NOMO-1 (cell line): ENCODE results near the gene MMP28.
"Not testable (repeated sequence)": the region's sequence is repeated elsewhere in the genome, so short reads cannot be mapped to it uniquely, and the experiment has no call there.

Source experiments
- DNase-seq, 2 experiments: peaks; one replicate each; lab custom pipeline; 2025; ENCODE audit not compliant: unreplicated experiment in 2 of 2; lab: John Stamatoyannopoulos, UW

The MMP28 gene

DNA sequence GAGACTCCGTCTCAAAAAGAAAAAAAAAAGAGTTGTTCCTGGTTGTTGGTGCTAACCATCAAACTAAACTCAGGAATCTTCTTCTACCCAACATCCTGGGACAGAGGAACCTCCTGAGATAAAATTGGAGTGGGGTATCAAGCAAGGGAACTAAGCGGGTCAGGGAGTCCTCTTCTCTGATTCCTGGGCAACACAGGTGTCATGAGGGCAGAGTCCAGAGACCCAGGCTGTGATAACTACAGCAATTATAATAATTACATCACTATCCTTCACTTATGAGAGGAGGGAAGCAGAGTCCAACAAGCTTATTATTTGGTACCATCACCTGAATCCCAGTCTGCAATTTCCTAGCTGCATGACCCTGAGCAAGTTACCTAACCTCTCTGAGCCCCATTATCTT lies 26.6 kb downstream of the MMP28 start:
- no peak for DNase-seq

DNA sequence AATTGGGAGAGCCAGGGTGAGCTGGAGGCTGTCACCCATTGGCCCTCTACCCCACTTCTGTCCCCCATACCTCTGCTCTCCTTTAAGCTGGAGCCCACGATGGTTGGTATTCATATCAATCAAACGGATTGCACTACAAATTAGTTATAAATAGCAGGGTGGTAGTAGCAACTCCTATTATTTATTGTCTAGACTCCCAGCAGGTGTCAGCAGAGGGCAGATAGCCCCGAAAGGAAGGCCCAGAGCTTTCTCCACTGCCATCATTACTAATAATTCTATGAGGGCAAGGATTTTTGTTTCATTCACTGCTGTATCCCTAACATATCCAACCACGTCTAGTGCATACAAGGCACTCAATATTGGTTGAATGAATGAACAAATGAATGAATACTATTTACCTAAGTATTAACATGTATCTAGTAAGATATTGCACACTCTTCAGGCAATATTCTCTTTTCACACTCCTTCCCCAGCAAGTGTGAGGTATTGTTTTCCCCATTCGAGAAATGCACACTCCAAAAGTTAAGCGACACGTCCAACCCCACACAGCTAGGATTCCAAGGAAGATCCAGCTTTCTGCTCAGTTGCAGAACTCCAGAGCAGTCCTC lies 28.4 kb downstream of the MMP28 start:
- peak in 1 of 2 experiments; percentile 45 for DNase-seq

DNA sequence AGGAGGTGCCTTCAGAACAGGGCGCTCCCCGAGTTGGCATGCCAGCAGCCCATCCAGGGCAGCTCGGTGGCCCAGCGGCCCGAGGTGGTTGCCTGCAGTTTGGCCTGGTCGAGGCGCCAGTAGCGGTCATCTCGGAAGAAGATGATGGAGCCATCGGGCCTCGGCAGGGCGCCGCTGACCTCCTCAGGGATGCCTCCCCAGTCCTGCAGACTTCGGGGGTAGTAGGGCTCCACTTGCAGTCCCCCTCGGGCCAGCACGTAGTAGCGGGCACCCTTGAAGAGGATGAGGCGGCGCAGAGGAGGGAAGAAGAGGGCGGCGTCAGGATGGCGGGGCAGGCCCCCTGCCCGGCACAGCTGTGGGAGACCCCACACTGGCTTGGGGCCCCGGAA lies 29.0 kb downstream of the MMP28 start:
- DNase-seq, result no peak

DNA sequence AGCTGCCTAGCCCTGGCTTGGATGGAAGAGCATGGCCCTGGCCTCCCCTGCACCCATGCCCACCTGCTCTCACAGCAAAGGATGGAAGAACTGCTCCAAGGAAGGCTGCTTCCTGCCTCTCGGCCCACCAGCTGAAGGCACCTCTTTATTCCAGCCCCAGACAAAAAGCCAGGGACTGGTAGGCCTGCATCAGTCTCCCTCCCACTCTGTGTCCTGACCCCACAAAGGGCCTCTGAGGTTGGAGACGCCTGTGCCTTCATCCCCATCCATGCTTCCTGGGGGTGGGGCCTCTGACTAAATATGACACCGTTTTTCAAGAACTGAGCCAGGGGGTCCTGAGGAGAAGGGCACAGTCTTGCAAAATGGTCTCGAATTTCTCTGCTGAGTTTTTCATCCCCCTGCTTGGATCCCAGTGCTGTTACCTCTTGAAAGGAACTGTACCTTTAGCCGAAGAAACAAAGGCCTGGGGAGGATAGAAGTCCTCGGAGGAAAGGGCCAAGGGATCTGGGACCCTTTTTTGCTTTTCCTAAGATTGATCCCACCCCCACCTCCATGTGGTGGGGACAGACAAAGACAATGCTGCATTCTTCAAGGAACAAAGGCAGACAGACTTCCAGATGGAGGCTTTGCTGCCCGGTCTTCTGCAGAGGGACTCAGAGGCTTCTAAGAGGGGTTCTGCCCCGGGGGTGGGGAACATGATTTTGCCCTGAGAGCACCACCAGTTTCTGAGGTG lies 29.5 kb downstream of the MMP28 start:
- DNase-seq, result no peak

DNA sequence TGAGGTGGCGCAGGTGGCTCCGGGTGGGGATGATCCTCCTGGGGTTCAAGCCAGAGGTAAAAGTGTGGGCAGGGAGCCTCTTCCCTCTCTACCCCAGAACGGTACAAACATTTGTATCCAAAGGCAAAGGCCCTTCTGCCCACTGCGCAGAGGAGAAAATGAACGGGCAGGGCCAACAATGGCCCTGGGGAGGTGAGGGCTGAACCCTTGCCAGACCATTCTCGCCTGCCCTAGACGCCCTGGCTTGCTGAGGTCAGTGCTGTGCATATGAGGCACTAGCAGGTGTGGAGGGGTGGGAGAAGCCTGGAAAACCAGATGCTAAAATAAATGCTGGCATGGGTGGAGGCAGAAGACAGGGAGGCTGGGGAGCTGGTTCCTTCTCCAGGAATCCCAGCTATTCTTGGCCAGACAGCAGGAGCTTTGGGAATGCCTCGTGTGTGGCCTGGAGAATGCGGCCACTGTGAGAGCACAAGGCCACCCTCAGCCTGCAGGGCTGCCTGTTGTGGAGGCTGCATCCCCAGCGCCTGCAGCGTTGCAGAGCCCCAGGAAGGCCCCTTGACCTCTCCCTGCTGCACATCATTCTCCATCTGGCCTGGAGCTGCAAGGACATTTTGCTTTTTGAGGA lies 30.2 kb downstream of the MMP28 start:
- DNase-seq, result no peak

DNA sequence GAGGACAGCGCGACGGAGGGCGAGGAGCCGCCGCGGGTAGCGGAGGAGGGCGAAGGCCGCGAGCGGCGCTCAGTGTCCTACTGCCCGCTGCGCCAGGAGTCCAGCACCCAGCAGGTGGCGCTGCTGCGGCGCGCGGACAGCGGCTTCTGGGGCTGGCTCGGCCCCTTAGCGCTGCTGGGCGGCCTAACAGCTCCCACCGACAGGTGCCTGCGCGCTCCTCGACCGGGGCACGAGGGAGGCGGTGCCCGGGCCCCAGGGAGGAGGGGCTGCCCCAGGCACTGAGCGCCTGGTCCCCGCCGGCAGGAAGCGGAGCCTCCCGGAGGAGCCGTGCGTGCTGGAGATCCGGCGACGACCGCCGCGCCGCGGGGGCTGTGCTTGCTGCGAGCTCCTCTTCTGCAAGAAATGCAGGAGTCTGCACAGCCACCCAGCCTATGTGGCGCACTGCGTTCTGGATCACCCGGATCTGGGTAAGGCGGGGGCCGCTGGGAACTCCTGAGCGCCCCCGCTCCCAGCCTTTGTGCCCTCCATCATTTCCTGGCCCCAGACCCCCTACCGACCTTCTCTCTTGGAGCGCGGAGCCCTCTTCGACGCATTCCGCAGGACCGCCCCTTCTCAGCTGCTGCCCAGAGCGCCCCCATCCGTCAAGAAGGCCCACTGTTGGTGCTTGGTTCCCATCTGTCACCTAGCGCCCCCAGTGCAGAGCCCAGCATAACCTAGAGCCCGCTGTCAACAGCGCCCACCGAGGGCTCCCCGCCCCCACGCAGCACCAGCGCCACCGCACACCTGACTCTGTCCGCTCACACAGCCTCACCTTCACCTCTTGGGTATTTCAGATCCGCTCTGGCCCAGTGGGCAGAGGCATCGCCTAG lies 31.1 kb downstream of the MMP28 start:
- peak; percentile 84 to 94 for DNase-seq

DNA sequence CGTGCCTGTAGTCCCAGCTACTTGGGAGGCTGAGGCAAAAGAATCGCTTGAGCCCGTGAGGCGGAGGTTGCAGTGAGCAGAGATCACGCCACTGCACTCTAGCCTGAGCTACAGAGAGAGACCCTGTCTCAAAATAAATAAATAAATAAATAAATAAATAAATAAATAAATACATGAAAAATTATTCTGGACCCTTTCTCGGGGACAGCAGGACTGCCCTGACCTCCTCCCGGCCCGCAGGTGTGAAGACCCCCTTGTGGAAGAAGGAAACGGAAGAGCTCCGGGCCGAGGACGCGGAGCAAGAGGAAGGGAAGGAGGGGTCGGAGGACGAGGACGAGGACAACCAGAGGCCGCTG lies 31.7 kb downstream of the MMP28 start:
- DNase-seq, result no peak

DNA sequence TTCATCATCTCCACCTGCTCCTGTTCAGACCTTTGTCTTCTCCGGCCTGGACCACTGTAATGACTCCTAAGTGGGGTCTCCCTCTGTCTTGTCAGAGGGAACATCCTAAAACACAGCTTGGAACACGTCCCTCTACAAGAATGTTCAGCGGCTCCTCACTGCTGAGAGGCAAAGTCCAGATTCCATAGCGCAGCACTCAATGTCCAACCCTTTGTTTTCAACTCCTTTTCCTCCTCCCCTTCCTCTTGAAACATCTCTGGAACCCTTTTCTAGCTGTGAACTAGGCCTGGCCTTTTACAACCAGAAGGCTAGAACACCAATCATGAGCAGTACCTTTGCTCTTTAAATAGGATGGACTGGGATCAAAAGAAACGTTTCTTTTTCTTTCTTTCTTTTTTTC lies 33.8 kb downstream of the MMP28 start:
- DNase-seq, result no peak

DNA sequence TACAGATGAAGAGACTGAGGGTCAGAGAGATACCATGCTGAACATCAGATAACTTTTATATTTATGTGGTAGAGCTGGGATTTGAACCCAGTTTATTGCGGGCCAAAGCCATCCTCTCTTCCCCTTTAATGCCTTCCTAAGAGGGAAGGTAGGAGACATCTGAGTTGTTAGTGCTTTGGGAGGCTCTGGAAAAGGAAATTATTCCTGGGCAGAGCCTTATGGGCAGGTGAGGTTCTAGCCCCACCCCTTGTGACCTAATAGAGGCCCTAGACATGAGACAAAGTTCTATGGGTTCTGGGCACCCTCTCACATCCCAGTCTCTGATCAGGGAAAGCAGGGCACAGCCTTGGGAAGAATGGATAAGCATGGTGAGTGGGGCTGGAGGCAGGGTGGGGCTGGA lies 34.9 kb downstream of the MMP28 start, which contains the start of gene C17orf50:
C17orf50 (plus strand) TSS at position 301 of the 400 bp plus-strand sequence; CDS start at position 356, 55 bp downstream.
- no peak for DNase-seq

DNA sequence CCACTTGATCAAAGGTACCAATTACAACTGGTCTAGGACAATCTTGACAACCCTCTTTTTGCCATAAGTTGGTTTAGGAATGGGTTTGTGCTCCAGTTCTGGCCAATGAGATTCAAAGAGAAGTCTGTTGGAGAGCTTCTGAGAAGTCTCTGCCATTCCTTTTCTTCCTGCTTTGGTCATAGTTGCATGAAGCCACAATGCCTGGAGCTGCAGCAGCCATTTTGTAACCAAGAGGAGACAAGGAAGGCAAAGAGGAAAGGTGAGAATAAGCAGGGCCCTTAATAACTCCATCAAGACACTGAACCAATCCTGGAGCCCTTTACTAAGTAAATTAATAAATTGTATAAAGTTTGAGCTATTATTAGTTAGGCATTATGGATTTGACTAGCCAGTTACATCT lies 38.2 kb downstream of the MMP28 start:
- no peak for DNase-seq

DNA sequence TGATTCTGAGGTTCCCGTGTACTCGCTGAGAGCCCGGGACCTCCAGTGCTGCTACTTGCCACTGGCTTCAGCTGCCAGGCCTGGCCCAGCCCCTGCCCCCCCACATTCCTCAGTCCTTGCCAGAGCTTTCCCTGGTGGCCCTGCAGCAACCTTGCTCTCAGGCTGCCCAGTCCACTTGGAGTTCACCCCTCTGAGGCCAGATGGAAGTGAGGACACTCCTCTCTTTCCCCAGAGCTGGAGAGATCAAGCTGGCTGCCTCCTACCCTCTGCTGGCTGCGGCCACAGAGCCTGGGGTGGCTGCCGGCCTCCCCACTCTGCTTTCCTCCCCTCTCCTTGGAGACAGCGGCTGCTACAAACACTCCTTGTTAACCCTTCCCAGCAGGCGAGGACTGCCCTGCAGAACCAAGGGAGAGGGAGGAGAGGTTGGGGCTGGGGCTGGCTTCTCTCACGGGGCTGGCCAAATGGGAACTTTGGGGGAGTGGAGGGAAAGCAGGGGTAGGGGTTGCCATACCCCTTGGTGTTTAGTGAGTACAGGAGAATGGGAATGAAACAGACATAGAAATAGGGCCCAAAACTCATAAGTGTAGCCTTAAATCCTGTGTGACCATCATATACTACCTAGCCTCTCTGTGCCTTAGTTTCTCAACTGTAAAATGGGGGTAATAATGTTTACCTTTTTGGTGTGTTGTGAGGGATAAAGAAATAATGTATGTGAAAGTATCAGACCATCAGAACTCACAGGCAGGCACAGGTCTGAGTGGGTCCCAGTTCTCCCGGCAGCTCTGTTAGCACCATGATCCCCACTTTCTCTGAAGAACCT lies 42.3 kb downstream of the MMP28 start, which contains the start of gene GAS2L2:
GAS2L2 (minus strand) TSS at position 295 of the 820 bp plus-strand sequence. CDS start 389 bp downstream, outside the sequence.
- DNase-seq, result no peak

DNA sequence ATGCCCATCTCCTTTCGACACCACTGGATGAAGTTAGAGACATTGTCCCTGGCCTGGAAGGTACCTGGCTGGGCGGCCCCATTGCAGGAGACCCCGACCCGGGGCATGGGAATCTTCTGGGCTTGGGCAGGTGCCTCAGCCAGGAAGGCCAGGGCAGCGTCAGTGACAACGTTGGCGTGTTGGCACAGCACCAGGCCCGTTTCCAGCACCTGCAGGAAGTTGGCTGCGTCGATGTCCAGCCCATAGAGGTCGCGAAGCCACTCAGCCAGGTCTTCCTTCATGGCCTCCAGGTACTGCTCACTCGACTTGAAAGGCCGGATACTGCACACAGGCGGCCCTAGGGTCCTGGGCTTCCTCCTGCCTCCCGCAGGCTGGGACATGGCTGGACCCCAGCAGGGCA lies 43.0 kb downstream of the MMP28 start:
- no peak for DNase-seq

DNA sequence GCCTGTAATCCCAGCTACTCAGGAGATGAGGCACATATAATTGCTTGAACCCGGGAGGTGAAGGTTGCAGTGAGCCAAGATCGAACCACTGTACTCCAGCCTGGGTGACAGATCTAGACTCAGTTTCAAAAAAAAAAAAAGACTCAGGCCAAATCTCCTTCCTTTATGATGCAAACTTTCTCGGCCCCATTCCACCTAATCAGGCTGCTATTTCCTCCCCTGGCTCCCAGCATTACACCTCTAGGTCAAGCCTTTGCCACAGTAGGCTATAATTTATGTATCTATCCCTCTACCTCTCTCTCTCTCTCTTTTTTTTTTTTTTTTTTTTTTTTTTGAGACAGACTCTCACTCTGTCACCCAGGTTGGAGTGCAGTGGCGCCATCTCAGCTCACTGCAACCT lies 43.9 kb downstream of the MMP28 start:
- DNase-seq, result not testable (repeated sequence)

DNA sequence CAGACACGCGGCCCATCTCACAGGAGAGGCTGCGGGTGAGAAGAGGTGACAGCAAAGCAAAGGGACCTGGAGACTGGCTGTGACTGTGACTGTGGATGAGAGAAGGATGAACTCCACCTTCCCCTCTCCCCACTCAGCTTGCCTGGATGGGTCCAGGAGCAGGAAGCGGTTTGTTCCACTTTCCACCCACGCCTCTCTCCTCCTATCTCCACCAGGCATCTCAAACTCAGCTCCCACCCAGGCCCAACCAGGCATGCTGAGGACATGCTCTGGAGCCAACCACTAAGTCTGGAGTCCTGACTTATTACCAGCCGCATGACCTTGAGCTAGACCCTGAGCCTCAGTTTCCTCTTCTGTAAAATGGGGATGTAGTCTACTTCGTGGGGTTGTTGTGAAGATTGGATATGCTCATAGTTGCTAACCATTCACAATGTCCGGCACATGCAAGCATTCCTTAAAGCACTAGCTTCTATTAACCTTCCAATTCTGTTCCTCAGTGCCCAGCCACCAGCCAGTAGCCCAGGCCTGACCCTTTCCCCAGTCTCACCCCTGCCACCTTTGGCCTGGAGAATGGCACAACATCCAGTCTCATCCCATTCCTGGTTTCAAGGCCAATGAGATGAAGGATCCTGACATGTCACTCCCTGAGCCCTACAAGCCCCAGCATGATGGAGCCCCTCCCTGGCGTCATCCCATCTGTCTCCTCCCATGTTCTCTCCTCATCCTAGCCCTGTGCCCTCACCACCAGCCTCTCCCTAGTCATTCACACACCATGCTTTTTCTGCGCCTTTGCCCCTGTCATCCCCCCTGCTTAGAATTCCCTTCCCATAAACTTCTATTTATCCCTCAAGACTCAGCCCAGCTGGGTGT lies 44.7 kb downstream of the MMP28 start:
- no peak for DNase-seq

DNA sequence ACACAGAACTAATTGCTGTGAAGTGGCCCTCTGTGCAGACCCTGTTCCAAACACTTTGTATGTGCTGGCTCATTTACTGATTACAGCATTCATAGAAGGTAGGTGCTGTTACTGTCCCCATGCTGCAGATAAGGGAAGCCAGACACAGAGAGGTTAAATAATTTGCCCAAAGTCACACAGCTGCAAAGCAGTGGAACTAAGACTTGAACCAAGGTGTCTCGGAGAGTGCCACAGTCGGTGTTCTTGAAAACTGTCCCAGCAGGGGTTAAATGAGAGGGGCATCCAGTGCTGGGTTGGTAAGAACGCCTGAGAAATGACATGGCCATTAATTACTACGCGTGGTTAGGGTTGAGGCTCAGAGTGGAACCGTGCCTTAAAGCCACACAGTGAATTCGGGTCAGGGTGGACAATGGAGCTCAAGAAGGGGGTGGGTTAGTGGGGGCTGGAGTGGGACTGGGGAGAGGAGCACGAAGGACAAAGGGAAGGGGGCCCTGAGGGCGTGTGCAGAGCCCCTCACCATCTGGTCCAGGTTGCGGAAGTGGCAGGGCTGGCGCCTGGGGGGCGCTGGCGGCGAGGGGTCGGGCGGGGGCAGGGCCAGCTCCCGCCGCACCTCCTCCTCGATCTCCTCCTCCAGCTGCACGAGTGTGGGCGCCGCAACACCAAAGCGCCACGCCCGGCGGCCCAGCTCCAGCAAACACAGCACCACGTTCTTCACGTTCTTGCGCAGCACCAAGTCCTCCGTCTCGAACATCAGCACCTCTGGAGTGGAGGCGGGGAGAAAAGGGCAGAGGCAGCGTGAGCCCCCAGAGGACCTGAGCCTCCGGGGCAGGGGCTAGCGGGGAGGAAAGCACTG lies 45.7 kb downstream of the MMP28 start:
- DNase-seq, result no peak

DNA sequence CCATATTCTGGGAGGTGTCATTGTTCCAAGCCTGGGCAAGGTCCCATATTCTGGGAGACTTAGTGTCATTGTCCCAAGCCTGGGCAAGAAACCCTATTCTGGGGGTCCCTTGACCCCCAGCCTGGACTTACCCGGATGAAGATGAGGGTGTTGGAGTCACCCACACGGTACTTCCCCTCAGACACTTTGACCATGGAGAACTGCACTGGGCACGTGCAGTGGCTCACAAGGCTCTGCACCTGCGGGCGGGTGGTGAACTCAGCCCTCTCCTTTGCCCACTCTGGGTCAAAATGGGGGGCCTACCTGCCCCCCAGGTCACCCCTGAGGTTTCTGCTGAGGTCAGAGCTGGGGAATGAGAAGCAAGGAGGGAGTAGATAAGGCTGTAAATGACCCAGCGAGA lies 46.5 kb downstream of the MMP28 start:
- DNase-seq, result no peak

DNA sequence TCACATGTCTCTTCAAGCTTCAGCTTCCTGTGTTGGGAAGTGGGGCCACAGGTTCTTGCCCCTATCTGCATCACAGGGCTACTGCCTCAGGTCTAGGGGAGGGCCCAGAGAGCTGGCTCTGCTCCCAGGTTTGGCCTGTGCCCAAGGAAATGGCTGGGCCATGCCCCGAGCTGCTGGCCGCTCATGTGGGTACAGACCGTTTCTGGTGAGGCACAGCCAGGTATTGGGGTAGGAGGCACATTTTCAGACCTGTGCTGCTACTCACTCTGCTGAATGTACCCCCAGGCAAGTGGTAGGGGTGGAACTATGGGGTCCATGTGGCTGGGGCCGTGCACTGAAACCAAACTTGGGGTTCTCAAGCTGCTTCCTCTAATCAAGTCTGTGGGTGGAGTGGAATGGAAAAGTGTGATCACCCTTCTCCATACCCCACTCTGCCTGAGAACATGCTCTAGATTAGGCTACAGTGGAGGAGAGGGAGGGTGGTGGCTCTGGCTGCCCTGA lies 47.0 kb downstream of the MMP28 start:
- DNase-seq, result no peak

DNA sequence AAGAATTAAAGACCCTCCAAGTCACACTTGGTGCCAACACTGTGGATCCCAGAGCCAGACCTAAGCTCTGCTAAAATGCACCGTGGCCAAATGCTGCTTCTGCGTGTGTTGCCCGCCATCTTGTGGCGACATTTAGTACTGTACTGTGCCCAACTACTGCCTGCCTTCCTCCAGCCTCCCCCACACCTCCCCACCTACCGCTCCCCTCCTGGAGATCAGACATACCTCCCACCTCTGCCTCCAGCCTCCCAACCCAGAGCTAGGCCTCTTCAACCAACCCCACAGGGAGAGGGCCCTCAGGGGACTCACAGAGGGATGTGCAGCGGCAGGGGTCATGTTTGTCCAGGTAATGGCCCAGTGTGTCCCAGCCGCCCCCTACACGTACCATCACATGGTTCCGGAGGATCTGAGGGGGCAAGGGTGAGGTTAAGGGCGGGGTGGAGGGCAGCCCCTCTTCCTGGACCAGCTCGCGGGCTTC lies 47.9 kb downstream of the MMP28 start:
- DNase-seq, result peak; percentile 57 to 63
